Measurements from ENCODE around the gene NAV1. TPM values are rescaled to one million over a fixed set of nuclear protein-coding genes. Genes with fewer than 3 reads are reported as not detected.

NAV1 gene
- total and polyA plus RNA-seq, 9 of the 15 experiments (the other 6 are each of a cell fraction or from before 2014, with no cell fraction given) = 0.91 to 16.8 (median 3.2) TPM

GRCh38 chr1:201562659-201563405, 23.9 kb downstream of the NAV1 start:
- WGBS (ENCODE audit: insufficient coverage, low coverage, missing lambda C conversion rate) = 87% methylated on average over 18 of the region's 18 CpGs
- in situ Hi-C loops (cut with MboI) = loop anchor here (5.0 kb wide), 1 partner anchor 144 kb away; no protein-coding TSS in a partner anchor
- peaks cover 34% of the 10 kb centered on the region in 2 experiments for H3K4me1 ChIP-seq (replicated peaks in 1 of 2; ENCODE audit: control insufficient read depth in 2 of 2, insufficient read depth in 2 of 2, low read length in 2 of 2)
- TF ChIP-seq ZNF583 (CRISPR knock-in tag; IDR thresholded peaks at IDR 0.05) (no peak), EGR1 (conservative IDR thresholded peaks at IDR 0.05) (0 out of 2 replicates have a peak, but pooled peaks have one; percentile 22), TSHZ1 (CRISPR knock-in tag; IDR thresholded peaks at IDR 0.05) (no peak), SMAD4 (CRISPR knock-in tag; conservative IDR thresholded peaks at IDR 0.05) (peak; percentile 20; the same call in 1 of the 2 replicates), CTCF (IDR thresholded peaks at IDR 0.05 in 2 of 3, conservative IDR thresholded peaks at IDR 0.05 in 1 of 3; ENCODE audit: insufficient read depth in 2 of 3, low read depth in 1 of 3, low read length in 3 of 3) (no peak), NONO (IDR thresholded peaks at IDR 0.05; ENCODE audit: low read depth in 2 of 2, low read length in 1 of 2) (no peak), ARID3B (CRISPR knock-in tag; IDR thresholded peaks at IDR 0.05; ENCODE audit: borderline replicate concordance) (0 out of 2 replicates have a peak, but pooled peaks have one; percentile 35), ZNF140 (CRISPR knock-in tag; IDR thresholded peaks at IDR 0.05) (no peak), CTBP1 (IDR thresholded peaks at IDR 0.05; ENCODE audit: borderline replicate concordance) (peak; percentile 44; the same call in 1 of the 2 replicates), FOSL1 (tag; conservative IDR thresholded peaks at IDR 0.05) (peak; percentile 35; the same call in 1 of the 2 replicates), ATF3 (IDR thresholded peaks at IDR 0.05) (peak; percentile 48; the same call in 1 of the 2 replicates), ATF3 (CRISPR knock-in tag; conservative IDR thresholded peaks at IDR 0.05) (no peak)

More at GRCh38 chr1:201562659-201563405, 23.9 kb downstream of the NAV1 start:
- Histone ChIP-seq H3K4me3 (no peak overlapping the region), H4K20me1 (replicated peaks; ENCODE audit: control insufficient read depth, insufficient read depth, low read length) (no peaks in the 10 kb centered on the region), H3K9me3 (replicated peaks; ENCODE audit: control insufficient read depth, insufficient read depth, low read depth, low read length) (no peaks in the 10 kb centered on the region), H2AFZ (ENCODE audit: low read depth, low read length) (peak overlapping the region; percentile 44; the same call in 1 of the 2 replicates), H3K36me3 (ENCODE audit: control insufficient read depth, insufficient read depth, low read length) (no peaks in the 10 kb centered on the region), H3K4me2 (ENCODE audit: insufficient read depth, low read length) (no peak overlapping the region), H3K9ac (ENCODE audit: insufficient read depth in 1 of 2, low read depth in 2 of 2, low read length in 2 of 2) (peak overlapping the region in 1 of 2 experiments; percentile 62; a peak in 1 of 4 replicates), H3K27ac (ENCODE audit: extremely low read depth, low read depth, low read length) (no peak overlapping the region), H3K27me3 (ENCODE audit: control insufficient read depth in 2 of 2, insufficient read depth in 2 of 2, low read length in 2 of 2) (no peaks in the 10 kb centered on the region), H3K9me1 (ENCODE audit: control insufficient read depth, insufficient read depth, low read length) (no peaks in the 10 kb centered on the region), H3K79me2 (ENCODE audit: control insufficient read depth, insufficient read depth, low read length) (no peaks in the 10 kb centered on the region; the same call in 2 of the 3 replicates)
- BruUV-seq (replicated peaks) = no TSS peak
- no peak for ATAC-seq
- CTCF ChIA-PET (ENCODE audit: low intra/inter-chr PET ratio) = interaction anchor here (0.6 to 6.1 kb wide), 2 partner anchors 142 to 504 kb away, joined by 3 to 138 read pairs; no protein-coding TSS in a partner anchor
- no peak for DNase-seq (ENCODE audit: extremely low read depth in 1 of 4, low spot score in 3 of 4)
- FAIRE-seq = no peak
- POLR2A ChIA-PET = interaction anchor here (0.6 to 1.8 kb wide), 6 partner anchors 10 to 795 kb away, joined by 3 to 5 read pairs (median 4); no protein-coding TSS in a partner anchor
- intact Hi-C loops (cut with micrococcal nuclease) = no loop called here

All from K562 (cell line).